ENCODE results near the gene TMEM255A.

DNA sequence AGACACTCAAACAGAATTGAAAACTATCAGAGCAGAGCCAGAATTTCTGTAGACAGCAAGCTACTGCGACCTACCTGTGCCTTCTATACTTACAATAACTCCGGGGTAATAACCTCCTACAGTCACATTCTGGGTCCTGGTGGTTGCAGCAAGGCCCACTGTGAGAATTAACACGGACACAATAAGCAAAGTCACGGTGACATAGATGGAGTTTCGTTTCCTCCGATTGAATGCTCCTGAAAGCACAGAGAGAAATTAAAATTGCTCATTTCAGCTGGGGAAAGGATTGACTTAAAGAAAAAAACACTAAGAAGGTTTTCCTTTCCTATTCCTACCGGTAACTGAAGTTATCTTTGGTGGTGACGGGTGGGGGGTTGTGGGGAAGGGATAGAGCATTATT is 7.0 kb downstream of the TMEM255A start:
- TF ChIP-seq ZNF224 (CRISPR knock-in tag; IDR thresholded peaks at IDR 0.05) (no peak), HDAC6 (IDR thresholded peaks at IDR 0.05; ENCODE audit: low read depth, low read length) (no peak), MXI1 (IDR thresholded peaks at IDR 0.05; ENCODE audit: borderline replicate concordance, low read depth, low read length) (no peak), ZNF12 (CRISPR knock-in tag; IDR thresholded peaks at IDR 0.05) (no peak)
- TF ChIP-seq, protein P1, sequence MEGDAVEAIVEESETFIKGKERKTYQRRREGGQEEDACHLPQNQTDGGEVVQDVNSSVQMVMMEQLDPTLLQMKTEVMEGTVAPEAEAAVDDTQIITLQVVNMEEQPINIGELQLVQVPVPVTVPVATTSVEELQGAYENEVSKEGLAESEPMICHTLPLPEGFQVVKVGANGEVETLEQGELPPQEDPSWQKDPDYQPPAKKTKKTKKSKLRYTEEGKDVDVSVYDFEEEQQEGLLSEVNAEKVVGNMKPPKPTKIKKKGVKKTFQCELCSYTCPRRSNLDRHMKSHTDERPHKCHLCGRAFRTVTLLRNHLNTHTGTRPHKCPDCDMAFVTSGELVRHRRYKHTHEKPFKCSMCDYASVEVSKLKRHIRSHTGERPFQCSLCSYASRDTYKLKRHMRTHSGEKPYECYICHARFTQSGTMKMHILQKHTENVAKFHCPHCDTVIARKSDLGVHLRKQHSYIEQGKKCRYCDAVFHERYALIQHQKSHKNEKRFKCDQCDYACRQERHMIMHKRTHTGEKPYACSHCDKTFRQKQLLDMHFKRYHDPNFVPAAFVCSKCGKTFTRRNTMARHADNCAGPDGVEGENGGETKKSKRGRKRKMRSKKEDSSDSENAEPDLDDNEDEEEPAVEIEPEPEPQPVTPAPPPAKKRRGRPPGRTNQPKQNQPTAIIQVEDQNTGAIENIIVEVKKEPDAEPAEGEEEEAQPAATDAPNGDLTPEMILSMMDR (CRISPR knock-in tag; IDR thresholded peaks at IDR 0.05), result no peak
